Glutamatergic neuron (in vitro differentiated cells): ENCODE results near the gene BTN1A1. TPM values are rescaled to one million over a fixed set of nuclear protein-coding genes. Genes with fewer than 3 reads are reported as not detected.
"Not testable (repeated sequence)": the region's sequence is repeated elsewhere in the genome, so short reads cannot be mapped to it uniquely, and the experiment has no call there.

Experiments
- DNase-seq: peaks from one replicate; pipeline ENCODE4 v3.0.0; 2022
- H3K27ac Mint-ChIP-seq: one replicate; pipeline ENCODE4 v1.8.0; 2020; ENCODE audit warnings: mild to moderate bottlenecking, mixed read lengths, inconsistent platforms; ENCODE audit not compliant: unreplicated experiment
- H3K27me3 Mint-ChIP-seq: one replicate; pipeline ENCODE4 v1.8.0; 2020; ENCODE audit warnings: mild to moderate bottlenecking, moderate library complexity, mixed read lengths, inconsistent platforms; ENCODE audit not compliant: unreplicated experiment
- H3K36me3 Mint-ChIP-seq: one replicate; pipeline ENCODE4 v1.8.0; 2020; ENCODE audit warnings: mild to moderate bottlenecking, mixed read lengths, inconsistent platforms; ENCODE audit not compliant: unreplicated experiment
- H3K4me1 Mint-ChIP-seq: one replicate; pipeline ENCODE4 v1.8.0; 2020; ENCODE audit warnings: mild to moderate bottlenecking, low read depth, mixed read lengths, inconsistent platforms; ENCODE audit not compliant: unreplicated experiment
- H3K4me3 Mint-ChIP-seq: one replicate; pipeline ENCODE4 v1.8.0; 2020; ENCODE audit warnings: mild to moderate bottlenecking, mixed read lengths, inconsistent platforms; ENCODE audit not compliant: unreplicated experiment
- H3K9me3 Mint-ChIP-seq: one replicate; pipeline ENCODE4 v1.8.0; 2020; ENCODE audit warnings: mild to moderate bottlenecking, moderate library complexity, mixed read lengths, inconsistent platforms; ENCODE audit not compliant: unreplicated experiment
- total RNA-seq: library from RNA; stranded (reverse); fragmentation: NEBNext Ultra II Directional; extraction: Animal tissue kit (Norgen Biotek cat#: 25700); gene quantifications from one replicate; pipeline ENCODE4 v1.2.1, GENCODE V29; 2021; ENCODE audit not compliant: unreplicated experiment
- TF ChIP-seq, protein P1 (sequence below): fragments of 200-600 bp; sonication (generic); IDR thresholded peaks from one replicate; pipeline ENCODE4 v1.5.0; 2021; ENCODE audit not compliant: partially characterized antibody, unreplicated experiment

Gene BTN1A1
- total RNA-seq, 1 donor from 2014 or later: not detected

DNA sequence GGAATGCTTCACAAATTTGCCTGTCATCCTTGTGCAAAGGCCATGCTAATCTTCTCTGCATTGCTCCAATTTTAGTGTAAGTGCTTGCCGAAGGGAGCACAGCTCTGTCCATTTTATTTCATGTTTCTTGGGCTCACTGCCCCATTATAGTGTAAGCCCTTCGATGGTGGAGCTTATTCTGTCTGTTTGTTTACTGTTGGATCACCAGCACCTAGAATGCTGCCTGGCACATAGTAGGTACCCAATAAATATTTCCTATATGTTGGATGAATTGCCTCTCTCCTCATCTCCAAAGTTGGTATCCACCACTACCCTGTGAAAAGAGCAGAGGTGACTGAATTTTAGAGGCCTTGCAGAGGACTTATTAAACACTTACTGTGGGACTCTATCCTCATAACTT, 19.3 kb downstream of the BTN1A1 start:
- H3K4me3 Mint-ChIP-seq: no peak overlapping the region
- peaks cover 11% of the 10 kb centered on the region for H3K27me3 Mint-ChIP-seq
- TF ChIP-seq, protein P1, sequence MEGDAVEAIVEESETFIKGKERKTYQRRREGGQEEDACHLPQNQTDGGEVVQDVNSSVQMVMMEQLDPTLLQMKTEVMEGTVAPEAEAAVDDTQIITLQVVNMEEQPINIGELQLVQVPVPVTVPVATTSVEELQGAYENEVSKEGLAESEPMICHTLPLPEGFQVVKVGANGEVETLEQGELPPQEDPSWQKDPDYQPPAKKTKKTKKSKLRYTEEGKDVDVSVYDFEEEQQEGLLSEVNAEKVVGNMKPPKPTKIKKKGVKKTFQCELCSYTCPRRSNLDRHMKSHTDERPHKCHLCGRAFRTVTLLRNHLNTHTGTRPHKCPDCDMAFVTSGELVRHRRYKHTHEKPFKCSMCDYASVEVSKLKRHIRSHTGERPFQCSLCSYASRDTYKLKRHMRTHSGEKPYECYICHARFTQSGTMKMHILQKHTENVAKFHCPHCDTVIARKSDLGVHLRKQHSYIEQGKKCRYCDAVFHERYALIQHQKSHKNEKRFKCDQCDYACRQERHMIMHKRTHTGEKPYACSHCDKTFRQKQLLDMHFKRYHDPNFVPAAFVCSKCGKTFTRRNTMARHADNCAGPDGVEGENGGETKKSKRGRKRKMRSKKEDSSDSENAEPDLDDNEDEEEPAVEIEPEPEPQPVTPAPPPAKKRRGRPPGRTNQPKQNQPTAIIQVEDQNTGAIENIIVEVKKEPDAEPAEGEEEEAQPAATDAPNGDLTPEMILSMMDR: no peak
- H3K4me1 Mint-ChIP-seq: peaks cover 10% of the 10 kb centered on the region
- H3K36me3 Mint-ChIP-seq: no peaks in the 10 kb centered on the region
- H3K9me3 Mint-ChIP-seq: peaks cover 17% of the 10 kb centered on the region
- no peak for DNase-seq
- no peak overlapping the region for H3K27ac Mint-ChIP-seq

DNA sequence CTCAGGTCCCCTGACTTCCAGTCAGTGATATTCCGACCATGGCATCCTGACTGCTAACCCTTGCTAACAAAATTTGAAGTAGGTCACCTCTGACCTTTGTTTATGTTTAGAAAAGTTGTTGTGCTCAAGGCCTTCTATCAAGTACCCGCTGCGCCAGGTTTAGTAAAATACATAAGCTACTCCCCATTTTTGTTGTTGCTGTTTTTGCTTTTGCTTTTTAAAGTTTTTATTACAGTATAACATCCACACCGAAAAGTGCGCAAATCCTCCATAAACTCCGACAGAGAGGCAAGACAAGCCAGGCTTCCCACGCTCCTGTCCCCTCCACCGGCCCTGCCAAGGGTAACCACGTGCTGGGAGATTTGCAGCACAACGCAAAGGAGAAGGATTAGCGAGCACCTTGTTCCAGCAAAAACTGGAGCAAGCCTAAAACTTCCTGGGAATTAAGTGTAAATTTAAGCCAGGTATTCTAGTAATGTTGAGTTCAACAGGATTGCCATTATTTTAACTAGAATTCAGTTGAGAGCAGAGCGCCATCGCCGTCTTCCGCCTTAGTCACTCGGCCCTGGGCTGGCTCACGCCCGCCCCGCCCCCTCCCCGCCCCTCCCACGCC, 20.2 kb downstream of the BTN1A1 start:
- TF ChIP-seq, protein P1: no peak
- H3K4me3 Mint-ChIP-seq: peak overlapping the region; percentile 74
- no peaks in the 10 kb centered on the region for H3K36me3 Mint-ChIP-seq
- peaks cover 10% of the 10 kb centered on the region for H3K4me1 Mint-ChIP-seq
- DNase-seq: peak; percentile 37
- H3K9me3 Mint-ChIP-seq: peaks cover 17% of the 10 kb centered on the region
- peaks cover 11% of the 10 kb centered on the region for H3K27me3 Mint-ChIP-seq
- H3K27ac Mint-ChIP-seq: peak overlapping the region; percentile 67

DNA sequence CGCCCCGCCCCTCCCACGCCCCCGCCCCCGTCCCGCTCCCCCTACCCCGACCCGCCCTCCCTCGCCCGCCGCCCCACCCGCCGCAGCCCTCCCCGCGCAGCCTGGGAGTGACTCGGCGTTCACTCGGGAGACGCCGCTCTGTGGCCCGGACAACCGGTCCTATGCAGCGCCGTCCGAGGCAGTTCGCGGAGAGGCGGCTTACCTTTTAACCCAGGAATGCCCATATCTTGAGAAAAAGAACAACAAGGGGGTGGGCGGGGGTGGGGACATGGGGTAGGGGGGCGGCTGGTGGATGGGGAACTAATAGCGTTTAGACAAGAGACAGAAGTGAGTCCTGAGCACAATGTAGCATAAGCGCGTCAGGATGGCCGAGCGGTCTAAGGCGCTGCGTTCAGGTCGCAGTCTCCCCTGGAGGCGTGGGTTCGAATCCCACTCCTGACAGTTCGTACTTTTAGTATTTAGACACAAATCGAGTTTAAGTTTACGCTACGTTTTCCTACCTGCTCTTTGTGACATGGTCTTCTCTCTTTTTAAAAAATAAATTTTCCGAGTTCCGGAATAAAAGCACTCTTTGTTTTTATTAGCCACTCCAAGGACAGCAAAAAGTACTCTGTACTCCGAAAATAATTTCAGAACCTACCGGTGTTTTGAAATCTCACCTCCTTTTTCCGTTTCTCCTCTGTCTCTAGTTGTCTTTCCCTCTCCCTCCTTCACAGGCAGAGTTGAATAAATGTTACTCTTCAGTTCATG, 20.9 kb downstream of the BTN1A1 start:
- Mint-ChIP-seq H3K27me3 (peaks cover 11% of the 10 kb centered on the region), H3K36me3 (no peaks in the 10 kb centered on the region), H3K4me1 (peaks cover 10% of the 10 kb centered on the region), H3K9me3 (peaks cover 17% of the 10 kb centered on the region), H3K27ac (peak overlapping the region; percentile 93), H3K4me3 (peak overlapping the region; percentile 92)
- DNase-seq: peak; percentile 86
- TF ChIP-seq, protein P1: no peak

DNA sequence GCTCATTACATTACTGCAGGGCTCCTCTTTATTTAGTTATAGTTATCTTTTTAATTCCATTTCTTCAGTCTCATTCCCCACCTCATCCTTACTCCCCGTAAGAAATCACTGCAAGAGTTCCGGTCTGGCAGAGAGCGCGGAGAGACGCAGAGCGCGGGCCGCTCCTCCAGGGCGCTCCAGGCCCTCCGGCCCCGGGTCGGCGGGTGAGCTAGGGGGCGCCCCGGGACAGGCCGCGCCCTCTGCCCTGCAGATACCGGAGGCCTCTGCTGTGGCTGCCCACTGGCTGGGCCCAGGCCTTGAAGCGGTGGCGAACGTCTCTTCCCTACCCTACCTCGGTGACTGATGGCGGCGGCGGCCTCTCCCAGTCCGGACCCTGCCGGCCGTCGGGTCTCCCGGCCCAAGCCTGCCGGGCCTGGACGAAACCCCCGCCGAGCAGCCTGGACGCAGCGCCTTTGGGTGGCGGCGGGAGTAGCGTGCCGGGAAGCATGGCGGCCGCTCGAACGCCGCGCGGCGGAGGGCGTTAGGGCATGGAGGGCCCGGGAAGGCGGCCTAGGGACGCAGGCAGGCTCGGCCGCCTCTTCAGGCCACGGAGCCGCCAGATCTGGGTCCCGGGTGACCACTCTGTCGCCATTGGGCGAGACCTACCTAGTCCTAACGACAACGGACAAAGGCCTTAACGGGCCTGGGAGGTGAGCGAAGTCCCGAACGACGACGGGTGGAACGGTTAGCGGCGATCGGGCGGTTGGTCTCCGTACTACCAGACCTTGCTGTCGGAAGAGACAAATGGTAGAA, 21.7 kb downstream of the BTN1A1 start:
- peak overlapping the region; percentile 93 for H3K27ac Mint-ChIP-seq
- H3K36me3 Mint-ChIP-seq: no peaks in the 10 kb centered on the region
- H3K4me3 Mint-ChIP-seq: peak overlapping the region; percentile 92
- TF ChIP-seq, protein P1: peak; percentile 36
- H3K9me3 Mint-ChIP-seq: peaks cover 17% of the 10 kb centered on the region
- peak; percentile 90 for DNase-seq
- H3K4me1 Mint-ChIP-seq: peaks cover 10% of the 10 kb centered on the region
- peaks cover 11% of the 10 kb centered on the region for H3K27me3 Mint-ChIP-seq

DNA sequence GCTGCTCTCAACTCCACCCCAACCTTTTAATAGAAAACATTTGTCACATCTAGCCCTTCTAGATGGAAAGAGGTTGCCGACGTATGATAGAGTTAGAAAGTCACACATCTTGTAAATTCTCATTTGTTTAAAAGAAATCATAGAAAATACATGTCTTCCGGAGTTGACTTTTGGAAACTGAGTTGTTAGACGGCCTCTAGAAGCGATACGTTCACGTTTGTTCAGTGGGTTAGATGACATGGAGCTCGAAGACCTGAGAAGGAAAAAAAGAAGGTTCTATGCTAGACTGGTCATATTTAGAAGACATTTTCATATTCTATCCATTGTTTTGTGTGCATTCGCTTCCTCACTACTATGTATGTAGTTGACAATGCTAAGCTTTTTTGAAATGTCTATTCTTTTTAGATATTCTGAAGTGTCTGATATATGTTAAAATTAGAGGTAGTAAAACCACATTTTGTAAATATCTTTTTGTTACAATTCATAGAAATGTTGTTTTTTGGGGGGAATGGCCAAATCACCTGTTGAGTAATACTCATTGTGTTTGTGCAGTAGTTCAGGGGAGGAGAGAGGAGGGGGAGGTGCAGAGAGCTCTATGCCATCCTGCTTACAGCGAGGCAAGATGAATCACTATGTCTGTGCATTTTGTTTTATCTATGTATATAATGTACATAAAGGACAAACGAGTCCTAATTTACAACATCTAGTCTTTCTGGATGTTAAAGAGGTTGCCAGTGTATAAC, 22.6 kb downstream of the BTN1A1 start:
- not testable (repeated sequence) for DNase-seq, H3K36me3 Mint-ChIP-seq
- peak overlapping the region; percentile 89 for H3K4me3 Mint-ChIP-seq
- H3K27me3 Mint-ChIP-seq: peaks cover 13% of the 10 kb centered on the region
- peaks cover 17% of the 10 kb centered on the region for H3K9me3 Mint-ChIP-seq
- peak overlapping the region; percentile 93 for H3K27ac Mint-ChIP-seq
- peaks cover 10% of the 10 kb centered on the region for H3K4me1 Mint-ChIP-seq

DNA sequence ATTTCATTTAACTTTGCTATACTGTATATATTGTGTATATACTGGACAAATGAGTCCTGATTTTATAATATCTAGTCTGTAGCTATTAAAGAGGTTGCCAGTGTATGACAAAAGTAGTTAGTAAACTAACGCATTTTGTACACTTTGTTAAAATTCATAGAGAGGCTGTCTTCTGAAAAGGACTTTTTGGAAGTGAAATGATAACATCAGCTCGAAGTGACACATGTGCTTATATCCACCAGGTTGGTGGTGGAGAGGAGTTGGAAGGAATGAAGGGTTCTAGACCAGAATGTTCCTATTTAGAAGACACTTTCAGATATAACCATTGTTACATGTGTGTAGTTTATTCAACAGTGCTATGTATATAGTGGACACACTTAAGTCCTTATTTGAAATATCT, 24.2 kb downstream of the BTN1A1 start:
- H3K27me3 Mint-ChIP-seq: peaks cover 13% of the 10 kb centered on the region
- DNase-seq, H3K27ac Mint-ChIP-seq, H3K36me3 Mint-ChIP-seq, H3K4me3 Mint-ChIP-seq: not testable (repeated sequence)
- H3K9me3 Mint-ChIP-seq: peaks cover 17% of the 10 kb centered on the region
- peaks cover 10% of the 10 kb centered on the region for H3K4me1 Mint-ChIP-seq
